ENCODE data around the gene ZBP1.

ZBP1 gene

DNA sequence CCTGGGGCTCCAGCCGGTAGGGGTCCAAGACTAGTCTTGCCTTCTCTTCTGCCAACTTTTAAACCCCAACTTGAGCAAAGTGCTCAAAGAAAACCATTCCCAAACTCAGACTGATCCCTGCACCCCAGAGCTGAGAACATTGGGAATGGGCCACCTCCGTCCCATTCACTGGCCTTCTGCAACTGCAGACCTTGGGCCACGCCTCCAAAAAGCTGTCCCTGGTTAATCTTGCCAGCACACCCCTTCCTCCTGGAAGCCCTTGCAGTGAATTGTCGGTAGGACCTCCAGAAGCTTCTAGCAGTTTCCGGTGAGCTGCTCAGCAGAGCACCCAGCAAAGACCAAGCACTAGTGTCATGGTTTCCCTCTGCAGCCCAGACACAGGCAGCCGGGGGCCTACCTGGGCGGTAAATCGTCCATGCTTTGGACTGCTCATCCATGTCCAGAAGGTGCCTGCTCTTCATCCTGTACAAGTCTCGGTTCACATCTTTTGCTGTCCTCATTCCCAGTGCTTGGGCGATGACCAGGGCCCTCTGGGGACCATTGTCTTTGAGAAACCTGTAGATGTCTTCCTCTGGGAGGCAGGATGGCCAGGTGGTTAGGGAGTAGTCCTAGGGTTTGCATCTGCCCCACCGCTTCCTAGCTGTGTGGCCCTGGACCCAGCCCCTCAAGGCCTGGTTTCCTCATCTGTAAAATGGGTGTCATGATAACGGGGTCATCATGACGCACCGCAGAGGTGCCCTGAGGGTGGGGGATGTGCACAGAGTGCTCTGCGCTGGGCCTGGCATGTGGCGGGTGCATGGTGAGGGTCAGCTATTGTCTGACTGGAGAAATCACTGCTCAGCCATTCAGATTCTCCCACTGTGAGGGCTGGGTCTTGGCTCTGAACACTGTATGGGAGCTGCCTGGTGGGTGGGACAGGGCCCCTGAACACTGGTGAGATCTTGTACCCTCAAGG, 5.5 kb downstream of the ZBP1 start:
- Histone ChIP-seq H4K8ac (ENCODE audit: low read depth, low read length) (no peak overlapping the region), H3K4me3 (ENCODE audit: low read length) (no peak overlapping the region), H3K4ac (ENCODE audit: low read depth, low read length) (no peak overlapping the region), H2AK5ac (ENCODE audit: low read length) (no peak overlapping the region), H3K79me2 (ENCODE audit: control insufficient read depth, insufficient read depth, low read length) (no peaks in the 10 kb centered on the region), H3K27me3 (ENCODE audit: insufficient read depth, low read length, poor library complexity) (no peaks in the 10 kb centered on the region), H3K23ac (ENCODE audit: low read length) (no peak overlapping the region), H2BK120ac (ENCODE audit: low read depth, low read length) (no peak overlapping the region), H3K79me1 (ENCODE audit: low read length) (no peaks in the 10 kb centered on the region), H3K27ac (ENCODE audit: low read depth, low read length) (no peak overlapping the region), H3K56ac (ENCODE audit: low read length) (no peak overlapping the region), H3K18ac (ENCODE audit: low read length) (no peak overlapping the region), H2BK15ac (replicated peaks; ENCODE audit: low read depth) (no peak overlapping the region), H4K5ac (ENCODE audit: low read length) (no peak overlapping the region), H3K4me1 (ENCODE audit: control insufficient read depth, low read depth, low read length) (no peaks in the 10 kb centered on the region), H3K36me3 (ENCODE audit: control insufficient read depth, insufficient read depth, low read length) (no peaks in the 10 kb centered on the region), H2BK5ac (ENCODE audit: low read length) (no peak overlapping the region), H3K4me2 (ENCODE audit: low read length) (no peak overlapping the region), H3K9ac (ENCODE audit: low read length) (no peak overlapping the region)
- whole genome bisulfite sequencing (ENCODE audit: extremely low coverage, insufficient coverage, low lambda C conversion rate): no CpG with 5 or more reads among the region's 16 CpGs
- no peak for DNase-seq

GRCh38 chr20:57613481-57613921, 6.7 kb downstream of the ZBP1 start:
- no peak overlapping the region for H3K9ac ChIP-seq (ENCODE audit: low read length)
- no peaks in the 10 kb centered on the region for H3K4me1 ChIP-seq (ENCODE audit: control insufficient read depth, low read depth, low read length)
- H3K4ac ChIP-seq (ENCODE audit: low read depth, low read length): no peak overlapping the region
- no peak overlapping the region for H3K27ac ChIP-seq (ENCODE audit: low read depth, low read length)
- no peak for DNase-seq
- H3K4me3 ChIP-seq (ENCODE audit: low read length): no peak overlapping the region
- H3K36me3 ChIP-seq (ENCODE audit: control insufficient read depth, insufficient read depth, low read length): no peaks in the 10 kb centered on the region
- H4K5ac ChIP-seq (ENCODE audit: low read length): no peak overlapping the region
- no peak overlapping the region for H4K8ac ChIP-seq (ENCODE audit: low read depth, low read length)
- WGBS (ENCODE audit: extremely low coverage, insufficient coverage, low lambda C conversion rate): no CpG with 5 or more reads among the region's 12 CpGs
- H2BK120ac ChIP-seq (ENCODE audit: low read depth, low read length): no peak overlapping the region
- no peak overlapping the region for H3K56ac ChIP-seq (ENCODE audit: low read length)
- H2BK15ac ChIP-seq (replicated peaks; ENCODE audit: low read depth): no peak overlapping the region
- H3K27me3 ChIP-seq (ENCODE audit: insufficient read depth, low read length, poor library complexity): no peaks in the 10 kb centered on the region
- no peaks in the 10 kb centered on the region for H3K79me2 ChIP-seq (ENCODE audit: control insufficient read depth, insufficient read depth, low read length)
- no peak overlapping the region for H2BK5ac ChIP-seq (ENCODE audit: low read length)
- H3K18ac ChIP-seq (ENCODE audit: low read length): no peak overlapping the region
- H2AK5ac ChIP-seq (ENCODE audit: low read length): no peak overlapping the region
- no peak overlapping the region for H3K23ac ChIP-seq (ENCODE audit: low read length)
- no peak overlapping the region for H3K4me2 ChIP-seq (ENCODE audit: low read length)
- no peaks in the 10 kb centered on the region for H3K79me1 ChIP-seq (ENCODE audit: low read length)

DNA sequence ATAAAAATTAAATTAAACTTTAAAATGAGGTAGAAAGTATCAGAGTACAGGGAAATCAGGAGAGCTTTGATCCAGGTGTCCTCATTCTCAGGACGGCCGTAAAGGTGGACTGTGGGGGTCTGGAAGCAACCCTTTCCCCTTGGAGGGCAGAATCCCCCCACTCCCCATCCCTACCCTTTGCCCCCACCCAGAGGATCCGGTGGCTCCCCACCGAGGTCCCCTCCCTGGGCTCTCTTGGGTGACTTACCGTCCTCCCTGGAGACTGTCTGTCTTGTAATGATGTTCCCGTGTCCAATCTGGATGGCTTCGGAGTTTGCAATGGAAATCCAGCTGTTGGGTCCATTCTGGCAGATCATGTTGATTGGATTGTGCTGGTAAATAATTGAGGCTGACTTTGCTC, 7.3 kb downstream of the ZBP1 start:
- H4K5ac ChIP-seq (ENCODE audit: low read length): no peak overlapping the region
- H2BK120ac ChIP-seq (ENCODE audit: low read depth, low read length): no peak overlapping the region
- H2BK5ac ChIP-seq (ENCODE audit: low read length): no peak overlapping the region

GRCh38 chr20:57612436-57612835, 7.8 kb downstream of the ZBP1 start:
- no CpG with 5 or more reads among the region's 7 CpGs for WGBS (ENCODE audit: extremely low coverage, insufficient coverage, low lambda C conversion rate)
- no peak for DNase-seq
- no peaks in the 10 kb centered on the region for H3K79me2 ChIP-seq (ENCODE audit: control insufficient read depth, insufficient read depth, low read length)
- no peak overlapping the region for H3K4ac ChIP-seq (ENCODE audit: low read depth, low read length)
- no peak overlapping the region for H2BK120ac ChIP-seq (ENCODE audit: low read depth, low read length)
- H3K27me3 ChIP-seq (ENCODE audit: insufficient read depth, low read length, poor library complexity): no peaks in the 10 kb centered on the region
- no peak overlapping the region for H3K27ac ChIP-seq (ENCODE audit: low read depth, low read length)
- H3K79me1 ChIP-seq (ENCODE audit: low read length): no peaks in the 10 kb centered on the region
- no peak overlapping the region for H3K9ac ChIP-seq (ENCODE audit: low read length)
- H3K36me3 ChIP-seq (ENCODE audit: control insufficient read depth, insufficient read depth, low read length): no peaks in the 10 kb centered on the region
- no peak overlapping the region for H4K5ac ChIP-seq (ENCODE audit: low read length)
- H2AK5ac ChIP-seq (ENCODE audit: low read length): no peak overlapping the region
- H3K56ac ChIP-seq (ENCODE audit: low read length): no peak overlapping the region
- H3K4me2 ChIP-seq (ENCODE audit: low read length): no peak overlapping the region
- no peak overlapping the region for H2BK15ac ChIP-seq (replicated peaks; ENCODE audit: low read depth)
- no peak overlapping the region for H4K8ac ChIP-seq (ENCODE audit: low read depth, low read length)
- no peak overlapping the region for H3K4me3 ChIP-seq (ENCODE audit: low read length)
- no peak overlapping the region for H3K23ac ChIP-seq (ENCODE audit: low read length)
- no peaks in the 10 kb centered on the region for H3K4me1 ChIP-seq (ENCODE audit: control insufficient read depth, low read depth, low read length)
- no peak overlapping the region for H2BK5ac ChIP-seq (ENCODE audit: low read length)
- no peak overlapping the region for H3K18ac ChIP-seq (ENCODE audit: low read length)

More for the DNA sequence above, 7.3 kb downstream of the ZBP1 start:
- Histone ChIP-seq H3K27me3 (ENCODE audit: insufficient read depth, low read length, poor library complexity) (no peaks in the 10 kb centered on the region), H3K9ac (ENCODE audit: low read length) (no peak overlapping the region), H3K79me1 (ENCODE audit: low read length) (no peaks in the 10 kb centered on the region), H3K36me3 (ENCODE audit: control insufficient read depth, insufficient read depth, low read length) (no peaks in the 10 kb centered on the region), H3K23ac (ENCODE audit: low read length) (no peak overlapping the region), H3K18ac (ENCODE audit: low read length) (no peak overlapping the region), H3K4ac (ENCODE audit: low read depth, low read length) (no peak overlapping the region), H3K56ac (ENCODE audit: low read length) (no peak overlapping the region), H2AK5ac (ENCODE audit: low read length) (no peak overlapping the region), H3K4me3 (ENCODE audit: low read length) (no peak overlapping the region), H4K8ac (ENCODE audit: low read depth, low read length) (no peak overlapping the region), H3K79me2 (ENCODE audit: control insufficient read depth, insufficient read depth, low read length) (no peaks in the 10 kb centered on the region), H3K27ac (ENCODE audit: low read depth, low read length) (no peak overlapping the region), H3K4me2 (ENCODE audit: low read length) (no peak overlapping the region), H3K4me1 (ENCODE audit: control insufficient read depth, low read depth, low read length) (no peaks in the 10 kb centered on the region), H2BK15ac (replicated peaks; ENCODE audit: low read depth) (no peak overlapping the region)
- no CpG with 5 or more reads among the region's 7 CpGs for WGBS (ENCODE audit: extremely low coverage, insufficient coverage, low lambda C conversion rate)
- no peak for DNase-seq

GRCh38 chr20:57611586-57612311, 8.5 kb downstream of the ZBP1 start:
- no peak overlapping the region for H3K27ac ChIP-seq (ENCODE audit: low read depth, low read length)
- H3K79me2 ChIP-seq (ENCODE audit: control insufficient read depth, insufficient read depth, low read length): no peaks in the 10 kb centered on the region
- no peak overlapping the region for H2BK120ac ChIP-seq (ENCODE audit: low read depth, low read length)
- no CpG with 5 or more reads among the region's 18 CpGs for WGBS (ENCODE audit: extremely low coverage, insufficient coverage, low lambda C conversion rate)
- H3K27me3 ChIP-seq (ENCODE audit: insufficient read depth, low read length, poor library complexity): no peaks in the 10 kb centered on the region
- H3K4ac ChIP-seq (ENCODE audit: low read depth, low read length): no peak overlapping the region
- H3K9ac ChIP-seq (ENCODE audit: low read length): no peak overlapping the region
- H2BK15ac ChIP-seq (replicated peaks; ENCODE audit: low read depth): no peak overlapping the region
- H3K4me1 ChIP-seq (ENCODE audit: control insufficient read depth, low read depth, low read length): no peaks in the 10 kb centered on the region
- no peak overlapping the region for H2AK5ac ChIP-seq (ENCODE audit: low read length)
- no peak overlapping the region for H3K18ac ChIP-seq (ENCODE audit: low read length)
- no peak for DNase-seq
- no peak overlapping the region for H3K4me2 ChIP-seq (ENCODE audit: low read length)
- no peak overlapping the region for H3K4me3 ChIP-seq (ENCODE audit: low read length)
- H3K36me3 ChIP-seq (ENCODE audit: control insufficient read depth, insufficient read depth, low read length): no peaks in the 10 kb centered on the region
- no peak overlapping the region for H2BK5ac ChIP-seq (ENCODE audit: low read length)
- H4K8ac ChIP-seq (ENCODE audit: low read depth, low read length): no peak overlapping the region
- no peak overlapping the region for H4K5ac ChIP-seq (ENCODE audit: low read length)
- H3K79me1 ChIP-seq (ENCODE audit: low read length): no peaks in the 10 kb centered on the region
- no peak overlapping the region for H3K23ac ChIP-seq (ENCODE audit: low read length)
- H3K56ac ChIP-seq (ENCODE audit: low read length): no peak overlapping the region
